GM12872 (cell line): ENCODE data around the gene TIMM17B.

Source experiments
- CTCF ChIP-seq: IDR thresholded peaks from 3 replicates; pipeline ENCODE4 v1.5.1; 2011; ENCODE audit warnings: low read depth, mild to moderate bottlenecking, low read length, moderate library complexity; ENCODE audit not compliant: insufficient read depth

TIMM17B gene

GRCh38 chrX:48924270-48924669 is 26.7 kb upstream of the TIMM17B start:
- TF ChIP-seq CTCF = no peak

- no peak for TF ChIP-seq CTCF
These were observed 26.2 kb upstream of the TIMM17B start for GRCh38 chrX:48923771-48924170.

GRCh38 chrX:48920718-48921104 is 23.1 kb upstream of the TIMM17B start:
- no peak for TF ChIP-seq CTCF

DNA sequence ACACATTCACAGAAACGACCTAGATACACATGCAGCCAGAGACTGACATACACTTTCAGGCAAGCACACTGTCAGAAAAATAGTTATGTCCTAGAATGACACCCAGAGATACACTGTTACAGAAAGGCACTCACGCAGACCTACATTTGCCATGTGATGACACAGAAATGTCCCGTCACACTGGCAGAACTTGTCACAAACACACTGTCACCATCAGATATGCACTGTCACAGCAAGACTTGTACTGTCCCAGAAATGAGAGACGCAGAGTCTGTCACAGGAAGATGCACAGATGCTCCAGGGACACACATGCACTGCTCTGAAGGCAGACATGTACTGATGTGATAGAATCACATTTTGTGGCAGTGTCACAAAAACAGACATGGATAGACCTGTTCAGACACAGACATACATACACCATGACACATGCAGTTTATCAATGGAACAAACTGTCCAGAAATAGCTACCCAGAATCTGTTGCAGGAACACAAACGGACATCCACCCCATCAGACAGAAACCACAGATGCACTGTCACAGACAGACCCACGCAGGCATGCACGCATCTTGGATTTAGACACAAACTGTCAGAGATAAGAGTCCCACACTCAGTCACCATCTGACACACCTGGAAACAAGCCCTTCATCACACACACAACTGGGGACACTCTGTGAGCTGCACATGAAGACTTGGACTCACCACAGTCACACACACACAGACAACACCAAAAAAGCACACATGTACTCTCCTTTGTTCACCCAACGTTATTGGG is 22.6 kb upstream of the TIMM17B start:
- no peak for TF ChIP-seq CTCF

GRCh38 chrX:48919360-48919841 is 21.8 kb upstream of the TIMM17B start:
- TF ChIP-seq CTCF = no peak

- no peak for TF ChIP-seq CTCF
These were observed 21.2 kb upstream of the TIMM17B start, which contains the start of gene PIM2 for GRCh38 chrX:48918643-48919340. Gene PIM2 (minus strand): TSS chrX:48919024. CDS start chrX:48918834, 190 bp downstream.

- TF ChIP-seq CTCF = no peak
These were observed 20.7 kb upstream of the TIMM17B start for GRCh38 chrX:48918301-48918642.
